ENCODE results near the gene SUCO. TPM values are rescaled to one million over a fixed set of nuclear protein-coding genes. Genes with fewer than 3 reads are reported as not detected.

The SUCO gene
- total RNA-seq, 1 experiment from 2014 or later, result 22.6 TPM

DNA sequence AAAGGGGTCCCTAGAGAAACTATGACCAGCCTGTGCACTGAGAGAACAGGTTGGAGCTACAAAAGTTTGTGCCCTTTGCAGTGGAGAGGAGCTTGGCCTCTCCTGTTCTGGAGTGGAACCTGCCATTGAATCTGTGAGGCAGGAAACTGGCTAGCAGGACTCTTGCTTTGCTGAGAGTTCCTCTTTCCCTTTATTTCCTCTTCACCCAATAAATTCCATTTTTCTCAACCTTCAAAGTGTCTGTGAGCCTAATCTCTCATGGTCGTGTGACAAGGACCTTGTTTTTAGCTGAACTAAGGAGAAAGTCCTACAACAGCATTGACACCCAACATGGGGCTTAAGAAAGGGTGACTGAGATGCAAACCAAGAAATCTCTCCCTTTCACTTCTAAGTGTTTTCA, 83.2 kb downstream of the SUCO start:
- Histone ChIP-seq H3K79me2 (ENCODE audit: insufficient read depth, low read length) (no peaks in the 10 kb centered on the region), H3K4me3 (replicated peaks in 1 of 2; ENCODE audit: low read depth in 1 of 2, low read length in 2 of 2) (no peak overlapping the region), H3K9ac (ENCODE audit: low read length) (no peak overlapping the region), H3K36me3 (ENCODE audit: control insufficient read depth in 1 of 2, insufficient read depth in 2 of 2, low read length in 2 of 2) (no peaks in the 10 kb centered on the region), H3K9me2 (ENCODE audit: insufficient read depth) (no peaks in the 10 kb centered on the region), H3K27me3 (ENCODE audit: insufficient read depth, low read length) (no peaks in the 10 kb centered on the region), H3K4me2 (ENCODE audit: low read length) (no peak overlapping the region), H3K4me1 (ENCODE audit: control insufficient read depth in 1 of 2, insufficient read depth in 2 of 2, low read length in 2 of 2) (no peaks in the 10 kb centered on the region), H2AFZ (ENCODE audit: low read depth, low read length, poor library complexity, severe bottlenecking) (no peak overlapping the region), H3K9me3 (ENCODE audit: control insufficient read depth in 1 of 2, insufficient read depth in 1 of 2, low read depth in 1 of 2, low read length in 2 of 2) (no peaks in the 10 kb centered on the region; a peak in 1 of 4 replicates), H4K20me1 (ENCODE audit: insufficient read depth) (no peaks in the 10 kb centered on the region), H3K27ac (ENCODE audit: low read depth, low read length) (no peak overlapping the region)
- CTCF ChIA-PET, result no interaction called here
- RAD21 ChIA-PET (ENCODE audit: low non-redundant PET in 1 of 2, low total read pairs in 2 of 2, uncharacterized antibody in 2 of 2, unreplicated experiment in 2 of 2), result no interaction called here
- BruUV-seq (replicated peaks), result no TSS peak
- no peak for ATAC-seq
- POLR2A ChIA-PET, result no interaction called here
- intact Hi-C loops (cut with micrococcal nuclease), result no loop called here
- no peak for DNase-seq (ENCODE audit: low read depth, low spot score)
- TF ChIP-seq POLR2AphosphoS5 (IDR thresholded peaks at IDR 0.05; ENCODE audit: low read depth, low read length) (no peak), EZH2 (IDR thresholded peaks at IDR 0.05) (no peak), CEBPB (IDR thresholded peaks at IDR 0.05; ENCODE audit: low read depth) (no peak)
- TF ChIP-seq, protein P1, sequence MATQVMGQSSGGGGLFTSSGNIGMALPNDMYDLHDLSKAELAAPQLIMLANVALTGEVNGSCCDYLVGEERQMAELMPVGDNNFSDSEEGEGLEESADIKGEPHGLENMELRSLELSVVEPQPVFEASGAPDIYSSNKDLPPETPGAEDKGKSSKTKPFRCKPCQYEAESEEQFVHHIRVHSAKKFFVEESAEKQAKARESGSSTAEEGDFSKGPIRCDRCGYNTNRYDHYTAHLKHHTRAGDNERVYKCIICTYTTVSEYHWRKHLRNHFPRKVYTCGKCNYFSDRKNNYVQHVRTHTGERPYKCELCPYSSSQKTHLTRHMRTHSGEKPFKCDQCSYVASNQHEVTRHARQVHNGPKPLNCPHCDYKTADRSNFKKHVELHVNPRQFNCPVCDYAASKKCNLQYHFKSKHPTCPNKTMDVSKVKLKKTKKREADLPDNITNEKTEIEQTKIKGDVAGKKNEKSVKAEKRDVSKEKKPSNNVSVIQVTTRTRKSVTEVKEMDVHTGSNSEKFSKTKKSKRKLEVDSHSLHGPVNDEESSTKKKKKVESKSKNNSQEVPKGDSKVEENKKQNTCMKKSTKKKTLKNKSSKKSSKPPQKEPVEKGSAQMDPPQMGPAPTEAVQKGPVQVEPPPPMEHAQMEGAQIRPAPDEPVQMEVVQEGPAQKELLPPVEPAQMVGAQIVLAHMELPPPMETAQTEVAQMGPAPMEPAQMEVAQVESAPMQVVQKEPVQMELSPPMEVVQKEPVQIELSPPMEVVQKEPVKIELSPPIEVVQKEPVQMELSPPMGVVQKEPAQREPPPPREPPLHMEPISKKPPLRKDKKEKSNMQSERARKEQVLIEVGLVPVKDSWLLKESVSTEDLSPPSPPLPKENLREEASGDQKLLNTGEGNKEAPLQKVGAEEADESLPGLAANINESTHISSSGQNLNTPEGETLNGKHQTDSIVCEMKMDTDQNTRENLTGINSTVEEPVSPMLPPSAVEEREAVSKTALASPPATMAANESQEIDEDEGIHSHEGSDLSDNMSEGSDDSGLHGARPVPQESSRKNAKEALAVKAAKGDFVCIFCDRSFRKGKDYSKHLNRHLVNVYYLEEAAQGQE (IDR thresholded peaks at IDR 0.05; ENCODE audit: low read depth), result no peak
- TF ChIP-seq, protein P2, sequence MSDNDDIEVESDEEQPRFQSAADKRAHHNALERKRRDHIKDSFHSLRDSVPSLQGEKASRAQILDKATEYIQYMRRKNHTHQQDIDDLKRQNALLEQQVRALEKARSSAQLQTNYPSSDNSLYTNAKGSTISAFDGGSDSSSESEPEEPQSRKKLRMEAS (IDR thresholded peaks at IDR 0.05), result no peak

DNA sequence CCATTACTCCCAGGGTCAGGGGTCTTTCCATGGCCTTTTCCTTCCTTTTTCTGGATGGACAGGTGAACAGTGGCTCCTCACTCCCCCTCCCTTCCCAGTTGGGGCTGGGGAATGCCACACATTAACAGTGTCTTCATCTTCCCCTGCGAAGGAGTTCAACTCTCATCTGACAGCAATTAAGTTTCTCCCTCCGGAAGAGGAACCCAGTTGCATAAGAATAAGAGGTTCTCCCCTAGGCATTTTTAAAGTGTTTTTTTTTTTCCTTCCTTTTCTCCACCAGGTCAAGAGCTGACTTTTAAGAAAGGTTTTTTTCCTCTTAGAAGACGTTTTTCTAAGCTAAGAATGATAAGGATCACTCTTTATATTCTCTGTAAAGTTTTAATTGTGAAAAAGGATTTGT, 83.7 kb downstream of the SUCO start:
- no peak overlapping the region for H3K4me3 ChIP-seq (replicated peaks in 1 of 2; ENCODE audit: low read depth in 1 of 2, low read length in 2 of 2)
- no peak overlapping the region for H3K4me2 ChIP-seq (ENCODE audit: low read length)
- H2AFZ ChIP-seq (ENCODE audit: low read depth, low read length, poor library complexity, severe bottlenecking), result no peak overlapping the region
- ChIA-PET POLR2A (no interaction called here), CTCF (no interaction called here), RAD21 (ENCODE audit: low non-redundant PET in 1 of 2, low total read pairs in 2 of 2, uncharacterized antibody in 2 of 2, unreplicated experiment in 2 of 2) (no interaction called here)
- H3K36me3 ChIP-seq (ENCODE audit: control insufficient read depth in 1 of 2, insufficient read depth in 2 of 2, low read length in 2 of 2), result no peaks in the 10 kb centered on the region
- no peaks in the 10 kb centered on the region for H3K79me2 ChIP-seq (ENCODE audit: insufficient read depth, low read length)
- DNase-seq (ENCODE audit: low read depth, low spot score) (no peak), ATAC-seq (no peak)
- no TSS peak for BruUV-seq (replicated peaks)
- no peaks in the 10 kb centered on the region for H3K9me2 ChIP-seq (ENCODE audit: insufficient read depth)
- intact Hi-C loops (cut with micrococcal nuclease), result no loop called here
- no peaks in the 10 kb centered on the region for H4K20me1 ChIP-seq (ENCODE audit: insufficient read depth)
- H3K9ac ChIP-seq (ENCODE audit: low read length), result no peak overlapping the region
- H3K27ac ChIP-seq (ENCODE audit: low read depth, low read length), result no peak overlapping the region
- no peaks in the 10 kb centered on the region for H3K4me1 ChIP-seq (ENCODE audit: control insufficient read depth in 1 of 2, insufficient read depth in 2 of 2, low read length in 2 of 2)
- no peaks in the 10 kb centered on the region for H3K27me3 ChIP-seq (ENCODE audit: insufficient read depth, low read length)
- H3K9me3 ChIP-seq (ENCODE audit: control insufficient read depth in 1 of 2, insufficient read depth in 1 of 2, low read depth in 1 of 2, low read length in 2 of 2), result no peaks in the 10 kb centered on the region; a peak in 1 of 4 replicates
- TF ChIP-seq POLR2AphosphoS5 (IDR thresholded peaks at IDR 0.05; ENCODE audit: low read depth, low read length) (no peak), YY1 (IDR thresholded peaks at IDR 0.05; ENCODE audit: extremely low read depth, insufficient replicate concordance, low read depth, low read length) (no peak), ELF1 (IDR thresholded peaks at IDR 0.05; ENCODE audit: borderline replicate concordance, low read depth) (no peak), CEBPB (IDR thresholded peaks at IDR 0.05; ENCODE audit: low read depth) (no peak), SRF (IDR thresholded peaks at IDR 0.05; ENCODE audit: low read depth) (no peak)
- TF ChIP-seq, protein P2 (IDR thresholded peaks at IDR 0.05), result no peak
- TF ChIP-seq, protein P3, sequence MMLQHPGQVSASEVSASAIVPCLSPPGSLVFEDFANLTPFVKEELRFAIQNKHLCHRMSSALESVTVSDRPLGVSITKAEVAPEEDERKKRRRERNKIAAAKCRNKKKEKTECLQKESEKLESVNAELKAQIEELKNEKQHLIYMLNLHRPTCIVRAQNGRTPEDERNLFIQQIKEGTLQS (IDR thresholded peaks at IDR 0.05), result no peak
- TF ChIP-seq, protein P4, sequence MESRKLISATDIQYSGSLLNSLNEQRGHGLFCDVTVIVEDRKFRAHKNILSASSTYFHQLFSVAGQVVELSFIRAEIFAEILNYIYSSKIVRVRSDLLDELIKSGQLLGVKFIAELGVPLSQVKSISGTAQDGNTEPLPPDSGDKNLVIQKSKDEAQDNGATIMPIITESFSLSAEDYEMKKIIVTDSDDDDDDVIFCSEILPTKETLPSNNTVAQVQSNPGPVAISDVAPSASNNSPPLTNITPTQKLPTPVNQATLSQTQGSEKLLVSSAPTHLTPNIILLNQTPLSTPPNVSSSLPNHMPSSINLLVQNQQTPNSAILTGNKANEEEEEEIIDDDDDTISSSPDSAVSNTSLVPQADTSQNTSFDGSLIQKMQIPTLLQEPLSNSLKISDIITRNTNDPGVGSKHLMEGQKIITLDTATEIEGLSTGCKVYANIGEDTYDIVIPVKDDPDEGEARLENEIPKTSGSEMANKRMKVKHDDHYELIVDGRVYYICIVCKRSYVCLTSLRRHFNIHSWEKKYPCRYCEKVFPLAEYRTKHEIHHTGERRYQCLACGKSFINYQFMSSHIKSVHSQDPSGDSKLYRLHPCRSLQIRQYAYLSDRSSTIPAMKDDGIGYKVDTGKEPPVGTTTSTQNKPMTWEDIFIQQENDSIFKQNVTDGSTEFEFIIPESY (IDR thresholded peaks at IDR 0.05; ENCODE audit: extremely low read depth, insufficient replicate concordance, low read length), result no peak
- TF ChIP-seq, protein P5, sequence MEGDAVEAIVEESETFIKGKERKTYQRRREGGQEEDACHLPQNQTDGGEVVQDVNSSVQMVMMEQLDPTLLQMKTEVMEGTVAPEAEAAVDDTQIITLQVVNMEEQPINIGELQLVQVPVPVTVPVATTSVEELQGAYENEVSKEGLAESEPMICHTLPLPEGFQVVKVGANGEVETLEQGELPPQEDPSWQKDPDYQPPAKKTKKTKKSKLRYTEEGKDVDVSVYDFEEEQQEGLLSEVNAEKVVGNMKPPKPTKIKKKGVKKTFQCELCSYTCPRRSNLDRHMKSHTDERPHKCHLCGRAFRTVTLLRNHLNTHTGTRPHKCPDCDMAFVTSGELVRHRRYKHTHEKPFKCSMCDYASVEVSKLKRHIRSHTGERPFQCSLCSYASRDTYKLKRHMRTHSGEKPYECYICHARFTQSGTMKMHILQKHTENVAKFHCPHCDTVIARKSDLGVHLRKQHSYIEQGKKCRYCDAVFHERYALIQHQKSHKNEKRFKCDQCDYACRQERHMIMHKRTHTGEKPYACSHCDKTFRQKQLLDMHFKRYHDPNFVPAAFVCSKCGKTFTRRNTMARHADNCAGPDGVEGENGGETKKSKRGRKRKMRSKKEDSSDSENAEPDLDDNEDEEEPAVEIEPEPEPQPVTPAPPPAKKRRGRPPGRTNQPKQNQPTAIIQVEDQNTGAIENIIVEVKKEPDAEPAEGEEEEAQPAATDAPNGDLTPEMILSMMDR (IDR thresholded peaks at IDR 0.05 in 2 of 3, conservative IDR thresholded peaks at IDR 0.05 in 1 of 3; ENCODE audit: borderline replicate concordance in 1 of 3, insufficient read depth in 1 of 3, low read depth in 2 of 3, low read length in 2 of 3), result no peak

Data from HCT116 (cell line).